Right atrium auricular region (tissue), 2 donors: Measurements from ENCODE around the gene STXBP5L. TPM values are rescaled to one million over a fixed set of nuclear protein-coding genes. Genes with fewer than 3 reads are reported as not detected.
"Not testable (repeated sequence)": the region's sequence is repeated elsewhere in the genome, so short reads cannot be mapped to it uniquely, and the experiment has no call there.

Experiments
- DNase-seq: peaks from one replicate; pipeline ENCODE4 v3.0.0-alpha.2; 2019; ENCODE audit warnings: low spot score
- H3K27ac ChIP-seq, 2 donors: fragments of 200-600 bp; sonication (generic); 1 replicate in 1 of 2; 2 replicates in 1 of 2; pipeline ENCODE4 v1.5.1; 2016 to 2019
- H3K27me3 ChIP-seq, 2 donors: fragments of 200-600 bp; sonication (generic); one replicate each; pipeline versions ENCODE4 v1.5.1 to v1.6.0; 2017 to 2019
- H3K36me3 ChIP-seq: fragments of 200-600 bp; sonication (generic); one replicate; pipeline ENCODE4 v1.5.1; 2016
- H3K4me1 ChIP-seq, 2 donors: fragments of 200-600 bp; sonication (generic); one replicate each; pipeline versions ENCODE4 v1.5.1 to v1.6.0; 2017 to 2019
- H3K4me3 ChIP-seq, 2 donors: fragments of 200-600 bp; sonication (generic); 1 replicate in 1 of 2; 2 replicates in 1 of 2; pipeline ENCODE4 v1.5.1; 2017 to 2019; ENCODE audit warnings: mild to moderate bottlenecking in 1 of 2, moderate library complexity in 1 of 2
- H3K9me3 ChIP-seq, 2 donors: fragments of 200-600 bp; sonication (generic); one replicate each; pipeline ENCODE4 v1.5.1; 2019
- total RNA-seq, 2 donors: library from RNA; depleted of rRNA; stranded (reverse); fragments of >200 nt; gene quantifications; one replicate each; pipeline ENCODE4 v1.1.0, GENCODE V29; 2016
- TF ChIP-seq, protein P1 (sequence below), 2 donors: fragments of 200-600 bp; sonication (generic); IDR thresholded peaks; one replicate each; pipeline ENCODE4 v1.5.1; 2019; ENCODE audit warnings: antibody characterized with exemption in 2 of 2

STXBP5L gene
- total RNA-seq, 2 donors from 2014 or later = not detected

DNA sequence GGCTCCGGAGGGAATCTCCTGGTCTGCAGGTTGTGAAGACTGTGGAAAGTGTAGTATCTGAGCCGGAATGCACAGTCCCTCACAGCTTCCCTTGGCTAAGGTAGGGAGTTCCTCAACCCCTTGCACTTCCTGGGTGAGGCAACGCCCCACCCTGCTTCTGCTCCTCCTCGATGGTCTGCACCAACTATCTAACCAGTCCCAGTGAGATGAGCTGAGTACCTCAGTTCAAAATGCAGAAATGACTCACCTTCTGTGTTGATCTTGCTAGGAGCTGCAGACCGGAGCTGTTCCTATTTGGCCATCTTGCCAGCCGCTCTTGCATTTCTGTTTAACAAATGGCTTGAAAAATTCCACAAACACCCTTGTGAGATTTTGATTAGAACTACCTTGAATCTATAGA is 156.1 kb downstream of the STXBP5L start:
- Histone ChIP-seq H3K4me3 (no peak overlapping the region), H3K4me1 (no peaks in the 10 kb centered on the region), H3K27me3 (no peaks in the 10 kb centered on the region), H3K9me3 (no peaks in the 10 kb centered on the region), H3K27ac (no peak overlapping the region), H3K36me3 (no peaks in the 10 kb centered on the region)
- TF ChIP-seq, protein P1, sequence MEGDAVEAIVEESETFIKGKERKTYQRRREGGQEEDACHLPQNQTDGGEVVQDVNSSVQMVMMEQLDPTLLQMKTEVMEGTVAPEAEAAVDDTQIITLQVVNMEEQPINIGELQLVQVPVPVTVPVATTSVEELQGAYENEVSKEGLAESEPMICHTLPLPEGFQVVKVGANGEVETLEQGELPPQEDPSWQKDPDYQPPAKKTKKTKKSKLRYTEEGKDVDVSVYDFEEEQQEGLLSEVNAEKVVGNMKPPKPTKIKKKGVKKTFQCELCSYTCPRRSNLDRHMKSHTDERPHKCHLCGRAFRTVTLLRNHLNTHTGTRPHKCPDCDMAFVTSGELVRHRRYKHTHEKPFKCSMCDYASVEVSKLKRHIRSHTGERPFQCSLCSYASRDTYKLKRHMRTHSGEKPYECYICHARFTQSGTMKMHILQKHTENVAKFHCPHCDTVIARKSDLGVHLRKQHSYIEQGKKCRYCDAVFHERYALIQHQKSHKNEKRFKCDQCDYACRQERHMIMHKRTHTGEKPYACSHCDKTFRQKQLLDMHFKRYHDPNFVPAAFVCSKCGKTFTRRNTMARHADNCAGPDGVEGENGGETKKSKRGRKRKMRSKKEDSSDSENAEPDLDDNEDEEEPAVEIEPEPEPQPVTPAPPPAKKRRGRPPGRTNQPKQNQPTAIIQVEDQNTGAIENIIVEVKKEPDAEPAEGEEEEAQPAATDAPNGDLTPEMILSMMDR (IDR thresholded peaks at IDR 0.05) = no peak
- no peak for DNase-seq

GRCh38 chr3:121072133-121072532 is 164.1 kb downstream of the STXBP5L start:
- Histone ChIP-seq H3K36me3 (no peaks in the 10 kb centered on the region), H3K27ac (no peak overlapping the region), H3K27me3 (no peaks in the 10 kb centered on the region), H3K4me3 (no peak overlapping the region), H3K4me1 (peaks cover 0 to 6% of the 10 kb centered on the region in 2 donors), H3K9me3 (no peaks in the 10 kb centered on the region)
- TF ChIP-seq, protein P1 (IDR thresholded peaks at IDR 0.05) = no peak
- DNase-seq = no peak

DNA sequence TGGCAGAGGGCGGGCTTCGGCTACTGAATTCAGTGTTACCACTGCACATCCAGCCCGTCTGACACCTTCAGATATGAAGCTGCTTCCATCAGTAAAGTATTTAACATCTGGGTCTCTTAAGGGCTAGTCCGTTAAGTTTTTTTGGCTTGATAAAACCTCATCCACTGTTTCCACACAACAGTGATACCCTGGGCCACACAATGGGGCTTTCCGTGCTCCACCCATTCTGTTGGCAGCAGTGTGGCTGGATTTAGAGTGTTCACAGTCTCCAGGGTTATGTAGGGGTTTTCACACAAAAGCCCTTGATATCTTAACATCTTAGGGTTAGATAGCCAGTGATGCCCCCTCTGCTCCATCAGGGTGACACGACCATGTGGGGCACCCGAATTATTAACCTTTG is 165.0 kb downstream of the STXBP5L start:
- H3K4me3 ChIP-seq = no peak overlapping the region
- H3K27me3 ChIP-seq = no peaks in the 10 kb centered on the region
- no peak overlapping the region for H3K27ac ChIP-seq
- H3K9me3 ChIP-seq = no peaks in the 10 kb centered on the region
- H3K36me3 ChIP-seq = no peaks in the 10 kb centered on the region
- DNase-seq = no peak
- peaks cover 0 to 6% of the 10 kb centered on the region in 2 donors for H3K4me1 ChIP-seq
- TF ChIP-seq, protein P1 (IDR thresholded peaks at IDR 0.05) = no peak

- DNase-seq = no peak
- Histone ChIP-seq H3K4me1 (peaks cover 0 to 6% of the 10 kb centered on the region in 2 donors), H3K36me3 (no peaks in the 10 kb centered on the region), H3K27ac (no peak overlapping the region), H3K9me3 (no peaks in the 10 kb centered on the region), H3K27me3 (no peaks in the 10 kb centered on the region), H3K4me3 (no peak overlapping the region)
- TF ChIP-seq, protein P1 (IDR thresholded peaks at IDR 0.05) = no peak
Measured at GRCh38 chr3:121075191-121075590, 167.2 kb downstream of the STXBP5L start.

- not testable (repeated sequence) for DNase-seq, H3K36me3 ChIP-seq, H3K27ac ChIP-seq, H3K4me3 ChIP-seq, H3K27me3 ChIP-seq, H3K9me3 ChIP-seq, H3K4me1 ChIP-seq
Measured at GRCh38 chr3:121078378-121079101, 170.5 kb downstream of the STXBP5L start.

- no peaks in the 10 kb centered on the region for H3K27me3 ChIP-seq
- H3K9me3 ChIP-seq = no peaks in the 10 kb centered on the region
- no peak overlapping the region for H3K4me3 ChIP-seq
- H3K36me3 ChIP-seq = no peaks in the 10 kb centered on the region
- no peaks in the 10 kb centered on the region for H3K4me1 ChIP-seq
- H3K27ac ChIP-seq = no peak overlapping the region
- no peak for DNase-seq
- TF ChIP-seq, protein P1 (IDR thresholded peaks at IDR 0.05) = no peak
Measured at GRCh38 chr3:121096953-121097352, 188.9 kb downstream of the STXBP5L start.

DNA sequence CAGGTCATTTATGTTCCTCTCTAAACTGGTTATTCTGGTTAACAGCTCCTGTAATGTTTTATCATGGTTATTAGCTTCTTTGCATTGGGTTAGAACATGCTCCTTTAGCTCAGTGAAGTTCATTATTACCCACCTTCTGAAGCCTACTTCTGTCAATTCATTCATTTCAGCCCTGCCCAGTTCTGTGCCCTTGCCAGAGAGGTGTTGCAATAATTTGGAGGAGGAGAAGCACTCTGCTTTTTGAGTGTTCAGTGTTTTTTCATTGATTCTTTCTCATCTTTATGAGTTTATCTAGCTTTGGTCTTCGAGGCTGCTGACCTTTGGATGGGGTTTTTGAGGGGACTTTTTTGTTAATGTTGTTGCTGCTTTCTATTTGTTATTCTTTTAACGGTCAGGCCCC is 203.1 kb downstream of the STXBP5L start:
- not testable (repeated sequence) for H3K9me3 ChIP-seq, H3K36me3 ChIP-seq, H3K4me1 ChIP-seq, H3K27me3 ChIP-seq, H3K27ac ChIP-seq, DNase-seq, H3K4me3 ChIP-seq
